Stomach (tissue), 9 donors: ENCODE measurements around the gene PPP1R9A. TPM values are rescaled to one million over a fixed set of nuclear protein-coding genes. Genes with fewer than 3 reads are reported as not detected.

Experiments used
- DNase-seq, 2 donors: peaks; one replicate each; pipeline versions ENCODE4 v3.0.0 to v3.0.0-alpha.2; 2013 to 2019
- H3K27ac ChIP-seq, 5 donors: fragments of 200-600 bp in 4 of 5; sonication (generic) in 4 of 5; one replicate each; pipeline ENCODE4 v1.5.1; 2013 to 2019; ENCODE audit warnings: mild to moderate bottlenecking in 1 of 5, moderate library complexity in 1 of 5
- H3K27me3 ChIP-seq, 3 donors: fragments of 200-600 bp; sonication (generic); one replicate each; pipeline ENCODE4 v1.5.1; 2017 to 2019; ENCODE audit warnings: mixed run types in 1 of 3
- H3K36me3 ChIP-seq, 4 donors: fragments of 200-600 bp; sonication (generic); 1 replicate in 3 of 4; 2 replicates in 1 of 4; pipeline ENCODE4 v1.5.1; 2016 to 2019
- H3K4me1 ChIP-seq, 4 donors: fragments of 200-600 bp; sonication (generic); one replicate each; pipeline ENCODE4 v1.5.1; 2016 to 2019
- H3K4me3 ChIP-seq, 4 donors: fragments of 200-600 bp; sonication (generic) in 3 of 4; one replicate each; pipeline ENCODE4 v1.5.1; 2016 to 2019; ENCODE audit warnings: mild to moderate bottlenecking in 1 of 4
- H3K9me3 ChIP-seq, 4 donors: fragments of 200-600 bp; sonication (generic); one replicate each; pipeline ENCODE4 v1.5.1; 2016 to 2019
- CTCF ChIP-seq, 7 experiments: fragments of 450-650 bp in 4 of 7; fragments of 200-600 bp in 3 of 7; sonication (generic) in 3 of 7; IDR thresholded peaks; one replicate each; pipeline ENCODE4 v1.5.1; 2016 to 2019; ENCODE audit warnings: antibody characterized with exemption in 7 of 7, control low read depth in 2 of 7, mild to moderate bottlenecking in 1 of 7
- EP300 ChIP-seq: sonication (generic); formaldehyde crosslinking; IDR thresholded peaks from one replicate; pipeline ENCODE4 v1.6.1; 2017; ENCODE audit warnings: antibody characterized with exemption
- POLR2A ChIP-seq, 4 donors: fragments of 450-650 bp; IDR thresholded peaks; one replicate each; pipeline ENCODE4 v1.6.1; 2016; ENCODE audit warnings: antibody characterized with exemption in 4 of 4, control low read depth in 2 of 4, mild to moderate bottlenecking in 1 of 4, moderate library complexity in 1 of 4
- POLR2AphosphoS5 ChIP-seq, 3 donors: sonication (generic); formaldehyde crosslinking; IDR thresholded peaks; one replicate each; pipeline ENCODE4 v1.6.1; 2016; ENCODE audit warnings: antibody characterized with exemption in 3 of 3
- WGBS, 5 donors: extraction: QIAGEN DNeasy Blood & Tissue Kit in 3 of 5; methylation state at CpG; one replicate each; pipeline versions ENCODE4 v1.1.5 to v1.1.7; 2013 to 2018; 5-methylcytosine and 5-hydroxymethylcytosine counted together
- intact Hi-C: fragments of 100-400 bp; cut with DNase I; formaldehyde crosslinking; loops from one replicate; pipeline ENCODE4 v1.15.1; 2023; ENCODE audit warnings: low total_unique reads
- polyA plus RNA-seq, 3 donors: library from polyadenylated mRNA; stranded (reverse); fragments of 200-250 nt; gene quantifications; one replicate each; pipeline ENCODE4 v1.2.3, GENCODE V29; 2013
- total RNA-seq, 5 donors: library from RNA; depleted of rRNA; stranded (reverse); fragments of >200 nt; gene quantifications; one replicate each; pipeline versions ENCODE4 v1.1.0 to v1.2.3, GENCODE V29; 2014 to 2016
- donor health status: healthy with polysubstance abuse.
- donor health status: Bipolar disorder and iron deficiency.
- donor health status: healthy.

Gene PPP1R9A
- total and polyA plus RNA-seq, 8 donors: 1.4 to 37.1 (median 12.5) TPM

DNA sequence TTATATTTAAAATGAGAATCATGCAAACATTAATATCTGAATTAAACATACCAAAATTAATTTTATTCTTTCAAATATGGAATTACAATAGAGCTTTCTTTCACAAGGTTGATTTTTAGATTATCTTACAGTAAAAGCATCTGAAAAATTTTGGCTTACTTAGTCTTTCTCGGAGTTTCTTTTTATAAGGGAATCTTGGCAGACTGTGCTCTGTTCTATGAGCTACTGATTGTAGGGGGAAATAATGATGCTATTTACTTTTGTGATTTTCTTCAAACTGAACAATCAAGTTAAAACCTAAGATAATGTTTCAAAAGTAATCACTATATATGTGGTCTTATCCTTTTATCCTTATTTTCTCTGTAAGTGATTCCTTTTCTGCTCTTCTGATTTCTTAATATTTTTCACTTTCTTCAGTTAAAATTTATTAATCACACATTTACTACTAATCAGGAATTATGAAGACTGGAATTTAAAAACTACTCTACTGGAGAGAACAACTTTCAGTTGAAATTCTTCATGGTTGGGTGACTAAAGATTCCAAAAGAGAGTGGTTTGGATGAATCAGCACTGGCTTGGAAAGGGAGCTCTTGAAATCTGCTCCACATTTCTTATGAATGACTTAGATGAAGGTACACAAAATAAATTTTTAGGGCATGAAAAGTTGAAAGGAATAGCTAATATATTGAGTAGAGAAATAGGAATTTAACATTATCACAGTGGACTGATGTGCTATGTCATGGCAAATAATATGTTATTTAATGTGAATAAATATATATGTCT lies 103.9 kb downstream of the PPP1R9A start:
- WGBS, 5 donors: 27 to 50% (median 40%) methylated on average over 1 of the region's 1 CpG
- H3K9me3 ChIP-seq: no peaks in the 10 kb centered on the region
- peaks cover 0 to 5% (median 0%) of the 10 kb centered on the region in 4 donors for H3K4me1 ChIP-seq
- no peak for TF ChIP-seq POLR2A (IDR thresholded peaks at IDR 0.05)
- TF ChIP-seq POLR2AphosphoS5 (IDR thresholded peaks at IDR 0.05): no peak
- TF ChIP-seq EP300: no peak
- no peak overlapping the region for H3K27ac ChIP-seq
- intact Hi-C loops: no loop called here
- no peak for DNase-seq
- H3K36me3 ChIP-seq: no peaks in the 10 kb centered on the region
- no peak overlapping the region for H3K4me3 ChIP-seq
- no peaks in the 10 kb centered on the region for H3K27me3 ChIP-seq

DNA sequence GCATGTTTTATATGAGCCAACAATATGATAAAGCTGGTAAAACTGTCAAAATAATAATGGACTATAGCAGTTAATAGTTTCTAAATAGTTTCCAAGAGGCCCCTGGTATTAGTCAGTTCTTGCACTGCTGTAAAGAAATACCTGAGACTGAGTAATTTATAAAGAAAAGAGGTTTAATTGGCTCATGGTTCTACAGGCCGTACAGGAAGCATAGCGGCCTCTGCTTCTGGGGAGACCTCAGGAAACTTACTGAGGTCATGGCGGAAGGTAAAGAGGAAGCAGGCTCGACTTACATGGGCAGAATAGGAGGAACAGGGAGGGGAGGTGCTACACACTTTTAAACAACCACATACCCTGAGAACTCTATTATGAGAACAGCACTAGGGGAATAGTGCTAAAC lies 104.6 kb downstream of the PPP1R9A start:
- no peak overlapping the region for H3K27ac ChIP-seq
- WGBS, 5 donors: 57 to 84% (median 68%) methylated on average over 4 of the region's 4 CpGs
- H3K36me3 ChIP-seq: no peaks in the 10 kb centered on the region
- no peak overlapping the region for H3K4me3 ChIP-seq
- H3K9me3 ChIP-seq: no peaks in the 10 kb centered on the region
- intact Hi-C loops: no loop called here
- H3K27me3 ChIP-seq: no peaks in the 10 kb centered on the region
- H3K4me1 ChIP-seq: peaks cover 0 to 5% (median 0%) of the 10 kb centered on the region in 4 donors
- no peak for DNase-seq
- TF ChIP-seq POLR2A (IDR thresholded peaks at IDR 0.05): no peak
- no peak for TF ChIP-seq CTCF (IDR thresholded peaks at IDR 0.05)
- TF ChIP-seq POLR2AphosphoS5 (IDR thresholded peaks at IDR 0.05): no peak
- TF ChIP-seq EP300: no peak

GRCh38 chr7:95018021-95018420 lies 110.6 kb downstream of the PPP1R9A start:
- H3K36me3 ChIP-seq: no peaks in the 10 kb centered on the region
- H3K27me3 ChIP-seq: no peaks in the 10 kb centered on the region
- WGBS, 5 donors: 78 to 95% (median 88%) methylated on average over 1 of the region's 1 CpG
- no peaks in the 10 kb centered on the region for H3K9me3 ChIP-seq
- H3K4me3 ChIP-seq: no peak overlapping the region
- no peak overlapping the region for H3K27ac ChIP-seq
- TF ChIP-seq POLR2A (IDR thresholded peaks at IDR 0.05) (no peak), EP300 (no peak), CTCF (IDR thresholded peaks at IDR 0.05) (no peak), POLR2AphosphoS5 (IDR thresholded peaks at IDR 0.05) (no peak)
- no peaks in the 10 kb centered on the region for H3K4me1 ChIP-seq
- intact Hi-C loops: no loop called here
- DNase-seq: peak in 1 of 2 donors; percentile 31

- Histone ChIP-seq H3K27me3 (no peaks in the 10 kb centered on the region), H3K27ac (no peak overlapping the region), H3K4me1 (peaks cover 0 to 31% (median 11%) of the 10 kb centered on the region in 4 donors), H3K36me3 (no peaks in the 10 kb centered on the region), H3K4me3 (no peak overlapping the region), H3K9me3 (peaks cover 0 to 15% (median 4%) of the 10 kb centered on the region in 4 donors)
- TF ChIP-seq CTCF (IDR thresholded peaks at IDR 0.05): no peak
- TF ChIP-seq EP300: no peak
- no peak for TF ChIP-seq POLR2AphosphoS5 (IDR thresholded peaks at IDR 0.05)
- TF ChIP-seq POLR2A (IDR thresholded peaks at IDR 0.05): no peak
- no peak for DNase-seq
- intact Hi-C loops: no loop called here
These were observed 118.6 kb downstream of the PPP1R9A start for GRCh38 chr7:95026018-95026417.
